HG03060 (cell line): ENCODE measurements around the gene MLPH.

Experiments
- ATAC-seq: cut with Tn5 transposase; IDR thresholded peaks from one replicate; pipeline ENCODE4 v1.9.1; 2021; ENCODE audit warnings: low read depth, moderate number of reproducible peaks; ENCODE audit not compliant: unreplicated experiment

Gene MLPH

GRCh38 chr2:237495521-237496117 lies 8.6 kb downstream of the MLPH start:
- ATAC-seq: no peak

- ATAC-seq: no peak
These were observed 9.4 kb downstream of the MLPH start for GRCh38 chr2:237496428-237496827.

GRCh38 chr2:237497009-237497837 lies 10.2 kb downstream of the MLPH start:
- ATAC-seq: no peak

- ATAC-seq: no peak
These were observed 10.8 kb downstream of the MLPH start for GRCh38 chr2:237497838-237498186.

GRCh38 chr2:237498341-237498740 lies 11.3 kb downstream of the MLPH start:
- no peak for ATAC-seq

- no peak for ATAC-seq
These were observed 13.8 kb downstream of the MLPH start for GRCh38 chr2:237500681-237501424.

GRCh38 chr2:237501892-237502513 lies 15.0 kb downstream of the MLPH start:
- ATAC-seq: no peak

- no peak for ATAC-seq
These were observed 16.1 kb downstream of the MLPH start for GRCh38 chr2:237503201-237503600.

- no peak for ATAC-seq
These were observed 18.3 kb downstream of the MLPH start for GRCh38 chr2:237505188-237505939.

- ATAC-seq: no peak
These were observed 20.5 kb downstream of the MLPH start for GRCh38 chr2:237507512-237507911.

GRCh38 chr2:237508361-237508760 lies 21.3 kb downstream of the MLPH start:
- no peak for ATAC-seq

- ATAC-seq: no peak
These were observed 22.1 kb downstream of the MLPH start for GRCh38 chr2:237509151-237509550.

GRCh38 chr2:237509905-237510304 lies 22.9 kb downstream of the MLPH start:
- ATAC-seq: no peak

- no peak for ATAC-seq
These were observed 23.6 kb downstream of the MLPH start for GRCh38 chr2:237510502-237511217.

GRCh38 chr2:237511433-237511832 lies 24.4 kb downstream of the MLPH start:
- no peak for ATAC-seq

- no peak for ATAC-seq
These were observed 24.9 kb downstream of the MLPH start for GRCh38 chr2:237511885-237512405.

GRCh38 chr2:237512774-237513466 lies 25.9 kb downstream of the MLPH start:
- no peak for ATAC-seq

GRCh38 chr2:237513693-237514092 lies 26.6 kb downstream of the MLPH start:
- no peak for ATAC-seq
